H9 (cell line): ENCODE measurements around the gene LGALS12. TPM values are rescaled to one million over a fixed set of nuclear protein-coding genes. Genes with fewer than 3 reads are reported as not detected.

Experiments
- DNase-seq: peaks from one replicate; pipeline ENCODE4 v3.0.0-alpha.2; 2017
- H2AFZ ChIP-seq: one replicate; pipeline ENCODE4 v1.6.1; 2013; ENCODE audit warnings: mild to moderate bottlenecking, low read length, control low read depth, moderate library complexity
- H2AK5ac ChIP-seq: 2 replicates; pipeline ENCODE4 v1.6.1; 2013; ENCODE audit warnings: low read length, control low read depth, mixed read lengths; ENCODE audit not compliant: insufficient read length
- H2BK120ac ChIP-seq: one replicate; pipeline ENCODE4 v1.6.1; 2013; ENCODE audit warnings: low read depth, mild to moderate bottlenecking, low read length, control low read depth, inconsistent platforms; ENCODE audit not compliant: poor library complexity, severe bottlenecking
- H2BK12ac ChIP-seq: 2 replicates; pipeline ENCODE4 v1.6.1; 2013; ENCODE audit warnings: low read length, control low read depth, mixed read lengths, low read depth; ENCODE audit not compliant: insufficient read length
- H2BK15ac ChIP-seq: 2 replicates; pipeline ENCODE4 v1.6.1; 2013; ENCODE audit warnings: low read depth, low read length, control low read depth
- H2BK20ac ChIP-seq: one replicate; pipeline ENCODE4 v1.6.1; 2013; ENCODE audit warnings: low read depth, mild to moderate bottlenecking, low read length, control low read depth, inconsistent platforms; ENCODE audit not compliant: poor library complexity, severe bottlenecking
- H2BK5ac ChIP-seq: 2 replicates; pipeline ENCODE4 v1.6.1; 2013; ENCODE audit warnings: low read length, control low read depth, mixed read lengths; ENCODE audit not compliant: insufficient read length
- H3K14ac ChIP-seq: 2 replicates; pipeline ENCODE4 v1.6.1; 2013; ENCODE audit warnings: low read length, control low read depth; ENCODE audit not compliant: insufficient read depth
- H3K18ac ChIP-seq: 2 replicates; pipeline ENCODE4 v1.6.1; 2013; ENCODE audit warnings: low read depth, mild to moderate bottlenecking, mixed read lengths, low read length, control low read depth; ENCODE audit not compliant: insufficient read length
- H3K23ac ChIP-seq: 2 replicates; pipeline ENCODE4 v1.6.1; 2013; ENCODE audit warnings: low read length, control low read depth, mixed read lengths, low read depth; ENCODE audit not compliant: insufficient read length
- H3K23me2 ChIP-seq: 2 replicates; pipeline ENCODE4 v1.6.1; 2013; ENCODE audit warnings: low read depth, mild to moderate bottlenecking, mixed read lengths, low read length, control low read depth; ENCODE audit not compliant: insufficient read length, poor library complexity, severe bottlenecking
- H3K27ac ChIP-seq: 2 replicates; pipeline ENCODE4 v1.5.1; 2013; ENCODE audit warnings: low read length, control low read depth, mixed read lengths, low read depth; ENCODE audit not compliant: insufficient read length
- H3K27me3 ChIP-seq: 2 replicates; pipeline ENCODE4 v1.6.1; 2013; ENCODE audit warnings: low read length, control low read depth, inconsistent platforms; ENCODE audit not compliant: insufficient read depth
- H3K4ac ChIP-seq: 2 replicates; pipeline ENCODE4 v1.6.1; 2013; ENCODE audit warnings: low read depth, mild to moderate bottlenecking, control low read depth, inconsistent platforms, low read length, moderate library complexity
- H3K4me1 ChIP-seq: 2 replicates; pipeline ENCODE4 v1.6.1; 2013; ENCODE audit warnings: low read length, control low read depth, inconsistent platforms; ENCODE audit not compliant: insufficient read depth
- H3K4me2 ChIP-seq: 2 replicates; pipeline ENCODE4 v1.6.1; 2013; ENCODE audit warnings: low read length, control low read depth, mixed read lengths; ENCODE audit not compliant: insufficient read length, insufficient read depth
- H3K56ac ChIP-seq: 2 replicates; pipeline ENCODE4 v1.6.1; 2013; ENCODE audit warnings: low read depth, mild to moderate bottlenecking, mixed read lengths, low read length, control low read depth; ENCODE audit not compliant: insufficient read length
- H3K79me1 ChIP-seq: 2 replicates; pipeline ENCODE4 v1.6.1; 2013; ENCODE audit warnings: low read depth, mild to moderate bottlenecking, moderate library complexity, low read length, control low read depth, inconsistent platforms; ENCODE audit not compliant: insufficient read depth, poor library complexity, severe bottlenecking
- H3K79me2 ChIP-seq: 2 replicates; pipeline ENCODE4 v1.6.1; 2013; ENCODE audit warnings: low read length, control low read depth, inconsistent platforms; ENCODE audit not compliant: insufficient read depth
- H3K9ac ChIP-seq: 2 replicates; pipeline ENCODE4 v1.6.1; 2013; ENCODE audit warnings: low read length, control low read depth, mixed read lengths; ENCODE audit not compliant: insufficient read length; ENCODE audit errors: extremely low read depth
- H3K9me3 ChIP-seq: one replicate; pipeline ENCODE4 v1.6.1; 2013; ENCODE audit warnings: low read depth, low read length, inconsistent platforms; ENCODE audit not compliant: control insufficient read depth
- H3T11ph ChIP-seq: one replicate; pipeline ENCODE4 v1.6.1; 2013; ENCODE audit warnings: mild to moderate bottlenecking, low read length, control low read depth, inconsistent platforms
- H4K20me1 ChIP-seq: one replicate; pipeline ENCODE4 v1.6.1; 2013; ENCODE audit not compliant: control insufficient read depth, insufficient read length, insufficient read depth
- H4K5ac ChIP-seq: 2 replicates; pipeline ENCODE4 v1.6.1; 2013; ENCODE audit warnings: low read depth, mild to moderate bottlenecking, mixed read lengths, low read length, control low read depth; ENCODE audit not compliant: insufficient read length
- H4K8ac ChIP-seq: replicated peaks from 2 replicates; pipeline ENCODE4 v1.6.1; 2013; ENCODE audit warnings: low read length, control low read depth, mixed read lengths, low read depth; ENCODE audit not compliant: insufficient read length
- H4K91ac ChIP-seq: 2 replicates; pipeline ENCODE4 v1.6.1; 2013; ENCODE audit warnings: low read depth, mild to moderate bottlenecking, moderate library complexity, mixed read lengths, low read length, control low read depth; ENCODE audit not compliant: insufficient read length
- H3K27ac Mint-ChIP-seq, 3 experiments: 2 replicates in 2 of 3; 3 replicates in 1 of 3; pipeline ENCODE4 v1.8.0; 2020 to 2021; ENCODE audit warnings: mixed read lengths in 3 of 3, mild to moderate bottlenecking in 1 of 3, moderate library complexity in 1 of 3
- H3K27me3 Mint-ChIP-seq: 2 replicates; pipeline ENCODE4 v1.8.0; 2021; ENCODE audit warnings: low read depth, mild to moderate bottlenecking, moderate library complexity, mixed read lengths
- H3K36me3 Mint-ChIP-seq, 3 experiments: 2 replicates in 2 of 3; 3 replicates in 1 of 3; pipeline ENCODE4 v1.8.0; 2020 to 2021; ENCODE audit warnings: low read depth in 3 of 3, mixed read lengths in 3 of 3; ENCODE audit not compliant: insufficient read depth in 1 of 3
- H3K4me1 Mint-ChIP-seq, 2 experiments: 2 replicates each; pipeline ENCODE4 v1.8.0; 2020; ENCODE audit warnings: mixed read lengths in 2 of 2
- H3K4me3 Mint-ChIP-seq, 2 experiments: 2 replicates in 1 of 2; 3 replicates in 1 of 2; pipeline ENCODE4 v1.8.0; 2020 to 2021; ENCODE audit warnings: mild to moderate bottlenecking in 2 of 2, mixed read lengths in 2 of 2, moderate library complexity in 1 of 2
- H3K9me3 Mint-ChIP-seq, 2 experiments: 2 replicates in 1 of 2; 3 replicates in 1 of 2; pipeline ENCODE4 v1.8.0; 2020; ENCODE audit warnings: mild to moderate bottlenecking in 2 of 2, mixed read lengths in 2 of 2, moderate library complexity in 1 of 2
- CTCF ChIP-seq: fragments of 200-600 bp; sonication (generic); conservative IDR thresholded peaks from 3 replicates; pipeline ENCODE4 v1.8.0; 2021; ENCODE audit warnings: antibody characterized with exemption, mild to moderate bottlenecking
- WGBS: extraction: QIAGEN DNeasy Blood & Tissue Kit; methylation state at CpG from one replicate; pipeline ENCODE4 v1.1.7; 2013; ENCODE audit warnings: missing lambda C conversion rate, low lambda C conversion rate, mixed read lengths; ENCODE audit not compliant: insufficient read length; ENCODE audit errors: extremely low coverage; 5-methylcytosine and 5-hydroxymethylcytosine counted together
- total RNA-seq: library from RNA; stranded (reverse); gene quantifications from 2 replicates; pipeline ENCODE4 v1.2.1, GENCODE V29; 2021

Gene LGALS12
- total RNA-seq, 1 experiment from 2014 or later = 1.9 TPM

DNA sequence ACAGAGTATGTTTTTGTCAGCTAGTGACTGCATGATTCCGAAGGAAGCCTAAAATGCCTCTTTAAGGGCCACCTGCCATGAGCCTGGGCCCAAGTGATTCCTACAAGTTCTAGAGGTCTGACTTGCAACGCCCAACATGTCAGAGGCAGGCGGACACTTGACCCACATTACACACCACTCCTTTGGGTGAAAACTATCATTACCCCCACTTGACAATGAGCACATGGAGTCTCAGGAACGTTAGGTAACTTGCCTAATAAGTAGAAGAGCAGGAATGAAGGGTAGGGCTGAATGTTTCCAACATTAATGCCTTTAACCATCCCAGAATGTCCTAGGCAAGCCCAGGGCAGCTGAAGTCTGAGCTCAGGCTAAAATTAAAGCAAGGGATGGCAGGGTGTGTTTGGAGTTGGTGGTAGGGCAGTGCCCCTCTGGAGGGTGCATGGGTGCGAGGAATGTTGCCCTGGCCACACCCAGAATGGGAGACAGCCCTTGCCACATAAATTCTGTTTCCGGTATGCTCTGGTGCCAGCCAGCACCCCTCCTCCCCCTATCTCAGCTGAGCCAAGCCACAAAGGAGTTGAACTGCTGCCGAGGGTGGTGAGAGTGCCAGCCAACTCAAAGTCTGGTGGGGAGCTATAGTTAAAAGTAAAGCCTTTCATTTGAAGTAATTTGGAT, 54.8 kb downstream of the LGALS12 start:
- H2AK5ac ChIP-seq = no peak overlapping the region

More for the DNA sequence above, 54.8 kb downstream of the LGALS12 start:
- H2BK5ac ChIP-seq = no peak overlapping the region
- H3K9me3 ChIP-seq = no peaks in the 10 kb centered on the region
- H3K36me3 Mint-ChIP-seq = no peaks in the 10 kb centered on the region; a peak in 1 of 7 replicates
- H3K9ac ChIP-seq = no peak overlapping the region
- no peaks in the 10 kb centered on the region for H3K9me3 Mint-ChIP-seq
- H3K4me2 ChIP-seq = no peak overlapping the region
- no peak overlapping the region for H2AFZ ChIP-seq
- H3K18ac ChIP-seq = no peak overlapping the region
- no peaks in the 10 kb centered on the region for H3K79me2 ChIP-seq
- no peak overlapping the region for H4K8ac ChIP-seq
- no peak overlapping the region for H3K56ac ChIP-seq
- H3K27ac ChIP-seq = no peak overlapping the region
- H3K4me1 Mint-ChIP-seq = peaks cover 15 to 32% of the 10 kb centered on the region in 2 experiments
- H2BK15ac ChIP-seq = no peak overlapping the region
- no peak overlapping the region for H3K27ac Mint-ChIP-seq
- H2BK120ac ChIP-seq = no peak overlapping the region
- H3K23me2 ChIP-seq = no peaks in the 10 kb centered on the region
- H4K91ac ChIP-seq = no peak overlapping the region
- H3K4me3 Mint-ChIP-seq = no peak overlapping the region
- H2BK12ac ChIP-seq = no peak overlapping the region
- TF ChIP-seq CTCF = no peak
- H4K5ac ChIP-seq = no peak overlapping the region
- no peaks in the 10 kb centered on the region for H4K20me1 ChIP-seq
- H3T11ph ChIP-seq = no peak overlapping the region
- H3K4ac ChIP-seq = no peak overlapping the region
- H2BK20ac ChIP-seq = no peak overlapping the region
- H3K79me1 ChIP-seq = no peaks in the 10 kb centered on the region
- peaks cover 3% of the 10 kb centered on the region for H3K27me3 Mint-ChIP-seq
- H3K14ac ChIP-seq = no peak overlapping the region
- H3K4me1 ChIP-seq = 0 out of 2 replicates have a peak, but pooled peaks cover 4% of the 10 kb centered on the region
- H3K23ac ChIP-seq = no peak overlapping the region
- no peaks in the 10 kb centered on the region for H3K27me3 ChIP-seq
- WGBS = no CpG with 5 or more reads among the region's 7 CpGs
- peak; percentile 11 for DNase-seq
